HEK293 (cell line): ENCODE measurements around the gene GPM6B.
A peak's percentile ranks its signal among the peaks of the same experiment; 100 is the strongest.

Experiments
- CTCF ChIA-PET: fragments of 350-600 bp; formaldehyde crosslinking; extraction: SDS; loops from one replicate; lab custom pipeline; 2021; ENCODE audit warnings: antibody characterized with exemption; lab: Yijun Ruan, JAX
- POLR2A ChIA-PET: fragments of 300-600 bp; formaldehyde crosslinking; extraction: SDS; loops from one replicate; lab custom pipeline; 2020; ENCODE audit warnings: antibody characterized with exemption, inconsistent platforms; lab: Yijun Ruan, JAX
- H3K27ac ChIP-seq: fragments of 200-500 bp; sonication (Bioruptor generic); 2 replicates; pipeline ENCODE4 v1.5.1; 2014; ENCODE audit warnings: low read depth, low read length, control low read depth, inconsistent platforms; ENCODE audit errors: extremely low read depth
- H3K36me3 ChIP-seq, 2 experiments: fragments of 200-500 bp in 1 of 2; sonication (Bioruptor generic) in 1 of 2; 1 replicate in 1 of 2; 2 replicates in 1 of 2; pipeline ENCODE4 v1.5.1; 2014 to 2017; ENCODE audit warnings: inconsistent platforms in 2 of 2, low read length in 2 of 2; ENCODE audit not compliant: control insufficient read depth in 2 of 2, insufficient read depth in 1 of 2
- H3K4me1 ChIP-seq: fragments of 200-500 bp; sonication (Bioruptor generic); 2 replicates; pipeline ENCODE4 v1.5.1; 2014; ENCODE audit warnings: mild to moderate bottlenecking, low read length, inconsistent platforms; ENCODE audit not compliant: control insufficient read depth, insufficient read depth
- H3K4me3 ChIP-seq: 2 replicates; pipeline ENCODE4 v1.5.1; 2011; ENCODE audit warnings: low read depth, mild to moderate bottlenecking, control low read depth, low read length, moderate library complexity
- H3K9me3 ChIP-seq: fragments of 200-500 bp; sonication (Bioruptor generic); 2 replicates; pipeline ENCODE4 v1.5.1; 2014; ENCODE audit warnings: low read depth, low read length, inconsistent platforms; ENCODE audit not compliant: control insufficient read depth, insufficient read depth
- KLF10 ChIP-seq: fragments of 450-650 bp; IDR thresholded peaks from 2 replicates; pipeline ENCODE4 v1.5.1; 2018; ENCODE audit warnings: missing biosample characterization, mild to moderate bottlenecking, missing genetic modification characterization
- SP7 ChIP-seq: fragments of 450-650 bp; formaldehyde crosslinking; IDR thresholded peaks from 2 replicates; pipeline ENCODE4 v1.5.1; 2016; ENCODE audit warnings: missing biosample characterization, missing genetic modification characterization
- TRIM28 ChIP-seq: IDR thresholded peaks from 2 replicates; pipeline ENCODE4 v1.6.1; 2011; ENCODE audit warnings: low read length, control low read depth, borderline replicate concordance
- ZNF169 ChIP-seq: fragments of 450-650 bp; formaldehyde crosslinking; IDR thresholded peaks from 2 replicates; pipeline ENCODE4 v1.5.1; 2016; ENCODE audit warnings: missing biosample characterization, missing genetic modification characterization
- ZNF423 ChIP-seq: fragments of 450-650 bp; formaldehyde crosslinking; IDR thresholded peaks from 2 replicates; pipeline ENCODE4 v1.5.1; 2016; ENCODE audit warnings: missing biosample characterization, missing genetic modification characterization
- ZNF426 ChIP-seq: fragments of 450-650 bp; formaldehyde crosslinking; IDR thresholded peaks from 2 replicates; pipeline ENCODE4 v1.5.1; 2017; ENCODE audit warnings: missing biosample characterization, missing genetic modification characterization, mild to moderate bottlenecking, inconsistent platforms, moderate library complexity
- ZNF514 ChIP-seq: fragments of 450-650 bp; formaldehyde crosslinking; IDR thresholded peaks from 2 replicates; pipeline ENCODE4 v1.5.1; 2016; ENCODE audit warnings: missing biosample characterization, missing genetic modification characterization
- ZNF530 ChIP-seq: fragments of 450-650 bp; formaldehyde crosslinking; IDR thresholded peaks from 2 replicates; pipeline ENCODE4 v1.5.1; 2016; ENCODE audit warnings: low read depth, missing biosample characterization, missing genetic modification characterization
- ZNF544 ChIP-seq: fragments of 450-650 bp; formaldehyde crosslinking; IDR thresholded peaks from 2 replicates; pipeline ENCODE4 v1.5.0; 2017; ENCODE audit warnings: missing biosample characterization, missing genetic modification characterization
- ZNF555 ChIP-seq: fragments of 450-650 bp; formaldehyde crosslinking; conservative IDR thresholded peaks from 2 replicates; pipeline ENCODE4 v1.5.1; 2017; ENCODE audit warnings: missing biosample characterization, mild to moderate bottlenecking, missing genetic modification characterization, inconsistent platforms
- ZNF585B ChIP-seq: fragments of 450-650 bp; formaldehyde crosslinking; IDR thresholded peaks from 2 replicates; pipeline ENCODE4 v1.5.1; 2016; ENCODE audit warnings: missing biosample characterization, missing genetic modification characterization
- ZNF596 ChIP-seq: fragments of 450-650 bp; IDR thresholded peaks from 2 replicates; pipeline ENCODE4 v1.5.0; 2018; ENCODE audit warnings: missing biosample characterization, mild to moderate bottlenecking, missing genetic modification characterization, moderate library complexity
- ZNF664 ChIP-seq: fragments of 450-650 bp; formaldehyde crosslinking; IDR thresholded peaks from 2 replicates; pipeline ENCODE4 v1.5.1; 2016; ENCODE audit warnings: missing biosample characterization, missing genetic modification characterization
- ZNF701 ChIP-seq: fragments of 450-650 bp; formaldehyde crosslinking; IDR thresholded peaks from 2 replicates; pipeline ENCODE4 v1.5.1; 2016; ENCODE audit warnings: missing biosample characterization, missing genetic modification characterization
- TF ChIP-seq, protein P1 (sequence below): fragments of 450-650 bp; formaldehyde crosslinking; IDR thresholded peaks from 2 replicates; pipeline ENCODE4 v1.5.1; 2016; ENCODE audit warnings: missing biosample characterization, missing genetic modification characterization
- TF ChIP-seq, protein P2 (sequence below): fragments of 450-650 bp; formaldehyde crosslinking; IDR thresholded peaks from 2 replicates; pipeline ENCODE4 v1.5.1; 2016; ENCODE audit warnings: missing biosample characterization, missing genetic modification characterization
- TF ChIP-seq, protein P3 (sequence below): fragments of 450-650 bp; formaldehyde crosslinking; IDR thresholded peaks from 2 replicates; pipeline ENCODE4 v1.5.1; 2017; ENCODE audit warnings: missing biosample characterization, missing genetic modification characterization
- TF ChIP-seq, protein P4 (sequence below): fragments of 450-650 bp; formaldehyde crosslinking; IDR thresholded peaks from 2 replicates; pipeline ENCODE4 v1.5.1; 2016; ENCODE audit warnings: missing biosample characterization, missing genetic modification characterization, borderline replicate concordance
- TF ChIP-seq, protein P5 (sequence below): fragments of 450-650 bp; formaldehyde crosslinking; IDR thresholded peaks from 2 replicates; pipeline ENCODE4 v1.5.1; 2016; ENCODE audit warnings: missing biosample characterization, missing genetic modification characterization
- TF ChIP-seq, protein P6 (sequence below): fragments of 450-650 bp; formaldehyde crosslinking; IDR thresholded peaks from 2 replicates; pipeline ENCODE4 v1.5.1; 2017; ENCODE audit warnings: missing biosample characterization, missing genetic modification characterization

Gene GPM6B

DNA sequence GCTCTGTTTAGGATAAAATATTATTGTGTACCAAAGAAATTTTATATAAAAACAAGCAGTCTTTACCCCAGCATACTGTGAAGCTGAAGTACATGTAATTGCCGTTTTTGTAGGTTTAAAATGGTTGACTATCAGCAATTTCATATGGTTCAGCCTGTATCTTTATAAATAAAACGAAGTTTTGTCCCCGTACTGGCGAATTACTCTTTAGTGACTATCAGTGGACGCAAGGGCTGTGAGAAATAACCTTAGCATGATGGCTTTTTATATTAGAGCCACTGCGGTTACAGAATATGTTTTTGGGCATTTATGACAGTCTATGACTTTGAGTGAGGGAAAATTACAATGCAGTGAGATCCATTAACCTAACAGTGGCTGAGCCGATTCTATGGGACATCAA, 1.2 kb downstream of the GPM6B start:
- Histone ChIP-seq H3K36me3 (no peaks in the 10 kb centered on the region), H3K4me1 (no peaks in the 10 kb centered on the region), H3K9me3 (no peaks in the 10 kb centered on the region), H3K4me3 (no peak overlapping the region), H3K27ac (no peak overlapping the region)
- ChIA-PET CTCF (no interaction called here), POLR2A (no interaction called here)
- TF ChIP-seq, protein P1, sequence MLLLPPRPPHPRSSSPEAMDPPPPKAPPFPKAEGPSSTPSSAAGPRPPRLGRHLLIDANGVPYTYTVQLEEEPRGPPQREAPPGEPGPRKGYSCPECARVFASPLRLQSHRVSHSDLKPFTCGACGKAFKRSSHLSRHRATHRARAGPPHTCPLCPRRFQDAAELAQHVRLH, result no peak
- TF ChIP-seq, protein P2, sequence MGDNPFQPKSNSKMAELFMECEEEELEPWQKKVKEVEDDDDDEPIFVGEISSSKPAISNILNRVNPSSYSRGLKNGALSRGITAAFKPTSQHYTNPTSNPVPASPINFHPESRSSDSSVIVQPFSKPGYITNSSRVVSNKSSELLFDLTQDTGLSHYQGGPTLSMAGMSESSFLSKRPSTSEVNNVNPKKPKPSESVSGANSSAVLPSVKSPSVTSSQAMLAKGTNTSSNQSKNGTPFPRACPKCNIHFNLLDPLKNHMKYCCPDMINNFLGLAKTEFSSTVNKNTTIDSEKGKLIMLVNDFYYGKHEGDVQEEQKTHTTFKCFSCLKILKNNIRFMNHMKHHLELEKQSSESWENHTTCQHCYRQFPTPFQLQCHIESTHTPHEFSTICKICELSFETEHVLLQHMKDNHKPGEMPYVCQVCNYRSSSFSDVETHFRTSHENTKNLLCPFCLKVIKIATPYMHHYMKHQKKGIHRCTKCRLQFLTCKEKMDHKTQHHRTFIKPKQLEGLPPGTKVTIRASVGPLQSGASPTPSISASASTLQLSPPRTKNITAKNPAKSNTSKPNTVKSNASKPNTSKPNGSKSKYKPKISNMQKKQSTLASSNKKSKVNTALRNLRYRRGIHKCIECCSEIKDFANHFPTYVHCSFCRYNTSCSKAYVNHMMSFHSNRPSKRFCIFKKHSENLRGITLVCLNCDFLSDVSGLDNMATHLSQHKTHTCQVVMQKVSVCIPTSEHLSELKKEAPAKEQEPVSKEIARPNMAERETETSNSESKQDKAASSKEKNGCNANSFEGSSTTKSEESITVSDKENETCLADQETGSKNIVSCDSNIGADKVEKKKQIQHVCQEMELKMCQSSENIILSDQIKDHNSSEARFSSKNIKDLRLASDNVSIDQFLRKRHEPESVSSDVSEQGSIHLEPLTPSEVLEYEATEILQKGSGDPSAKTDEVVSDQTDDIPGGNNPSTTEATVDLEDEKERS (tag by site-specific recombination), result no peak
- no peak for TF ChIP-seq ZNF426

DNA sequence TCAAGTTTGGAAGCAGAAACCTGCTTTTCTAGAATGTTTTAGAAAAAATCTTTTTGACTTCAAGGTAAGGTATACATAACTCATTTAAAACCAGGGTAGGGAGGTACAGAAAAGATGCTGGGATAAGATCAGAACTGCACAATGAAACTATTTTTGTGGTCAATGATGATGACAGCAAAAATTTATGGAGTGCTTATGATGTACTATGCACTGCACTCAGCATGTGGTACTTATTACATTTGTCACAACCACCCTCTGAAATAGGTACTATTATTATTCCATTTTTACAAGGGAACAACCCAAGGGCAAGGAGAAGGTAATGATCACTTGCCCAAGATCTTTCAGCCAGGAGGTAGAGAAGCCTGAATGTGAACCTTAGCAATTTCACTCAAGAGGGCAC, 8.0 kb downstream of the GPM6B start:
- Histone ChIP-seq H3K4me3 (no peak overlapping the region), H3K9me3 (no peaks in the 10 kb centered on the region), H3K36me3 (no peaks in the 10 kb centered on the region), H3K27ac (no peak overlapping the region), H3K4me1 (no peaks in the 10 kb centered on the region)
- CTCF ChIA-PET, result no interaction called here
- POLR2A ChIA-PET, result no interaction called here
- TF ChIP-seq ZNF544 (tag by site-specific recombination), result no peak
- TF ChIP-seq ZNF596 (tag by site-specific recombination), result no peak
- TF ChIP-seq ZNF423 (tag by site-specific recombination), result no peak
- TF ChIP-seq ZNF555 (tag by site-specific recombination), result no peak
- no peak for TF ChIP-seq TRIM28
- TF ChIP-seq, protein P3, sequence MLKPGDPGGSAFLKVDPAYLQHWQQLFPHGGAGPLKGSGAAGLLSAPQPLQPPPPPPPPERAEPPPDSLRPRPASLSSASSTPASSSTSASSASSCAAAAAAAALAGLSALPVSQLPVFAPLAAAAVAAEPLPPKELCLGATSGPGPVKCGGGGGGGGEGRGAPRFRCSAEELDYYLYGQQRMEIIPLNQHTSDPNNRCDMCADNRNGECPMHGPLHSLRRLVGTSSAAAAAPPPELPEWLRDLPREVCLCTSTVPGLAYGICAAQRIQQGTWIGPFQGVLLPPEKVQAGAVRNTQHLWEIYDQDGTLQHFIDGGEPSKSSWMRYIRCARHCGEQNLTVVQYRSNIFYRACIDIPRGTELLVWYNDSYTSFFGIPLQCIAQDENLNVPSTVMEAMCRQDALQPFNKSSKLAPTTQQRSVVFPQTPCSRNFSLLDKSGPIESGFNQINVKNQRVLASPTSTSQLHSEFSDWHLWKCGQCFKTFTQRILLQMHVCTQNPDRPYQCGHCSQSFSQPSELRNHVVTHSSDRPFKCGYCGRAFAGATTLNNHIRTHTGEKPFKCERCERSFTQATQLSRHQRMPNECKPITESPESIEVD (tag by site-specific recombination), result peak; percentile 35; the same call in 1 of the 2 replicates
- TF ChIP-seq, protein P4, sequence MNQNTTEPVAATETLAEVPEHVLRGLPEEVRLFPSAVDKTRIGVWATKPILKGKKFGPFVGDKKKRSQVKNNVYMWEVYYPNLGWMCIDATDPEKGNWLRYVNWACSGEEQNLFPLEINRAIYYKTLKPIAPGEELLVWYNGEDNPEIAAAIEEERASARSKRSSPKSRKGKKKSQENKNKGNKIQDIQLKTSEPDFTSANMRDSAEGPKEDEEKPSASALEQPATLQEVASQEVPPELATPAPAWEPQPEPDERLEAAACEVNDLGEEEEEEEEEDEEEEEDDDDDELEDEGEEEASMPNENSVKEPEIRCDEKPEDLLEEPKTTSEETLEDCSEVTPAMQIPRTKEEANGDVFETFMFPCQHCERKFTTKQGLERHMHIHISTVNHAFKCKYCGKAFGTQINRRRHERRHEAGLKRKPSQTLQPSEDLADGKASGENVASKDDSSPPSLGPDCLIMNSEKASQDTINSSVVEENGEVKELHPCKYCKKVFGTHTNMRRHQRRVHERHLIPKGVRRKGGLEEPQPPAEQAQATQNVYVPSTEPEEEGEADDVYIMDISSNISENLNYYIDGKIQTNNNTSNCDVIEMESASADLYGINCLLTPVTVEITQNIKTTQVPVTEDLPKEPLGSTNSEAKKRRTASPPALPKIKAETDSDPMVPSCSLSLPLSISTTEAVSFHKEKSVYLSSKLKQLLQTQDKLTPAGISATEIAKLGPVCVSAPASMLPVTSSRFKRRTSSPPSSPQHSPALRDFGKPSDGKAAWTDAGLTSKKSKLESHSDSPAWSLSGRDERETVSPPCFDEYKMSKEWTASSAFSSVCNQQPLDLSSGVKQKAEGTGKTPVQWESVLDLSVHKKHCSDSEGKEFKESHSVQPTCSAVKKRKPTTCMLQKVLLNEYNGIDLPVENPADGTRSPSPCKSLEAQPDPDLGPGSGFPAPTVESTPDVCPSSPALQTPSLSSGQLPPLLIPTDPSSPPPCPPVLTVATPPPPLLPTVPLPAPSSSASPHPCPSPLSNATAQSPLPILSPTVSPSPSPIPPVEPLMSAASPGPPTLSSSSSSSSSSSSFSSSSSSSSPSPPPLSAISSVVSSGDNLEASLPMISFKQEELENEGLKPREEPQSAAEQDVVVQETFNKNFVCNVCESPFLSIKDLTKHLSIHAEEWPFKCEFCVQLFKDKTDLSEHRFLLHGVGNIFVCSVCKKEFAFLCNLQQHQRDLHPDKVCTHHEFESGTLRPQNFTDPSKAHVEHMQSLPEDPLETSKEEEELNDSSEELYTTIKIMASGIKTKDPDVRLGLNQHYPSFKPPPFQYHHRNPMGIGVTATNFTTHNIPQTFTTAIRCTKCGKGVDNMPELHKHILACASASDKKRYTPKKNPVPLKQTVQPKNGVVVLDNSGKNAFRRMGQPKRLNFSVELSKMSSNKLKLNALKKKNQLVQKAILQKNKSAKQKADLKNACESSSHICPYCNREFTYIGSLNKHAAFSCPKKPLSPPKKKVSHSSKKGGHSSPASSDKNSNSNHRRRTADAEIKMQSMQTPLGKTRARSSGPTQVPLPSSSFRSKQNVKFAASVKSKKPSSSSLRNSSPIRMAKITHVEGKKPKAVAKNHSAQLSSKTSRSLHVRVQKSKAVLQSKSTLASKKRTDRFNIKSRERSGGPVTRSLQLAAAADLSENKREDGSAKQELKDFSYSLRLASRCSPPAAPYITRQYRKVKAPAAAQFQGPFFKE (tag by site-specific recombination), result no peak
- TF ChIP-seq, protein P5, sequence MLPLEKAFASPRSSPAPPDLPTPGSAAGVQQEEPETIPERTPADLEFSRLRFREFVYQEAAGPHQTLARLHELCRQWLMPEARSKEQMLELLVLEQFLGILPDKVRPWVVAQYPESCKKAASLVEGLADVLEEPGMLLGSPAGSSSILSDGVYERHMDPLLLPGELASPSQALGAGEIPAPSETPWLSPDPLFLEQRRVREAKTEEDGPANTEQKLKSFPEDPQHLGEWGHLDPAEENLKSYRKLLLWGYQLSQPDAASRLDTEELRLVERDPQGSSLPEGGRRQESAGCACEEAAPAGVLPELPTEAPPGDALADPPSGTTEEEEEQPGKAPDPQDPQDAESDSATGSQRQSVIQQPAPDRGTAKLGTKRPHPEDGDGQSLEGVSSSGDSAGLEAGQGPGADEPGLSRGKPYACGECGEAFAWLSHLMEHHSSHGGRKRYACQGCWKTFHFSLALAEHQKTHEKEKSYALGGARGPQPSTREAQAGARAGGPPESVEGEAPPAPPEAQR (tag by site-specific recombination), result no peak
- no peak for TF ChIP-seq ZNF701 (tag by site-specific recombination)
- TF ChIP-seq ZNF530, result no peak
- TF ChIP-seq SP7 (tag by site-specific recombination), result peak; percentile 63
- TF ChIP-seq ZNF585B (tag by site-specific recombination), result no peak
- no peak for TF ChIP-seq ZNF169
- TF ChIP-seq KLF10 (tag by site-specific recombination), result no peak
- TF ChIP-seq, protein P6, sequence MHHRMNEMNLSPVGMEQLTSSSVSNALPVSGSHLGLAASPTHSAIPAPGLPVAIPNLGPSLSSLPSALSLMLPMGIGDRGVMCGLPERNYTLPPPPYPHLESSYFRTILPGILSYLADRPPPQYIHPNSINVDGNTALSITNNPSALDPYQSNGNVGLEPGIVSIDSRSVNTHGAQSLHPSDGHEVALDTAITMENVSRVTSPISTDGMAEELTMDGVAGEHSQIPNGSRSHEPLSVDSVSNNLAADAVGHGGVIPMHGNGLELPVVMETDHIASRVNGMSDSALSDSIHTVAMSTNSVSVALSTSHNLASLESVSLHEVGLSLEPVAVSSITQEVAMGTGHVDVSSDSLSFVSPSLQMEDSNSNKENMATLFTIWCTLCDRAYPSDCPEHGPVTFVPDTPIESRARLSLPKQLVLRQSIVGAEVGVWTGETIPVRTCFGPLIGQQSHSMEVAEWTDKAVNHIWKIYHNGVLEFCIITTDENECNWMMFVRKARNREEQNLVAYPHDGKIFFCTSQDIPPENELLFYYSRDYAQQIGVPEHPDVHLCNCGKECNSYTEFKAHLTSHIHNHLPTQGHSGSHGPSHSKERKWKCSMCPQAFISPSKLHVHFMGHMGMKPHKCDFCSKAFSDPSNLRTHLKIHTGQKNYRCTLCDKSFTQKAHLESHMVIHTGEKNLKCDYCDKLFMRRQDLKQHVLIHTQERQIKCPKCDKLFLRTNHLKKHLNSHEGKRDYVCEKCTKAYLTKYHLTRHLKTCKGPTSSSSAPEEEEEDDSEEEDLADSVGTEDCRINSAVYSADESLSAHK (tag by site-specific recombination), result 0 out of 2 replicates have a peak, but pooled peaks have one; percentile 12
- TF ChIP-seq ZNF514 (tag by site-specific recombination), result no peak
- TF ChIP-seq, protein P1, result 0 out of 2 replicates have a peak, but pooled peaks have one; percentile 23
- TF ChIP-seq ZNF664 (tag by site-specific recombination), result peak; percentile 48; the same call in 1 of the 2 replicates
